ENCODE measurements around the gene SULF2.
A peak's percentile ranks its signal among the peaks of the same experiment; 100 is the strongest.

The SULF2 gene

GRCh38 chr20:47677635-47678453 lies 107.4 kb downstream of the SULF2 start:
- no peak for TF ChIP-seq Cebpa-rat (IDR thresholded peaks at IDR 0.05)
- H3K27ac ChIP-seq: no peak overlapping the region
- no peaks in the 10 kb centered on the region for H3K27me3 ChIP-seq
- peaks cover 0 to 6% (median 0%) of the 10 kb centered on the region in 11 experiments; a peak in 2 of 22 replicates for H4K20me1 ChIP-seq
- no peak overlapping the region for H3K4me3 ChIP-seq
- H3K9ac ChIP-seq: 0 out of 22 replicates have a peak overlapping the region, but pooled peaks of 1 of the 11 experiments have one; percentile 14
- peaks cover 0 to 67% (median 0%) of the 10 kb centered on the region in 11 experiments; a peak in 3 of 22 replicates for H3K36me3 ChIP-seq
- no peaks in the 10 kb centered on the region for H3K9me3 ChIP-seq (replicated peaks in 1 of 11)
- peak overlapping the region in 8 of 11 experiments; percentile 20 to 65 (median 54); a peak in 15 of 22 replicates for H3K4me2 ChIP-seq
- peaks cover 9 to 29% (median 23%) of the 10 kb centered on the region in 10 experiments for H3K4me1 ChIP-seq

DNA sequence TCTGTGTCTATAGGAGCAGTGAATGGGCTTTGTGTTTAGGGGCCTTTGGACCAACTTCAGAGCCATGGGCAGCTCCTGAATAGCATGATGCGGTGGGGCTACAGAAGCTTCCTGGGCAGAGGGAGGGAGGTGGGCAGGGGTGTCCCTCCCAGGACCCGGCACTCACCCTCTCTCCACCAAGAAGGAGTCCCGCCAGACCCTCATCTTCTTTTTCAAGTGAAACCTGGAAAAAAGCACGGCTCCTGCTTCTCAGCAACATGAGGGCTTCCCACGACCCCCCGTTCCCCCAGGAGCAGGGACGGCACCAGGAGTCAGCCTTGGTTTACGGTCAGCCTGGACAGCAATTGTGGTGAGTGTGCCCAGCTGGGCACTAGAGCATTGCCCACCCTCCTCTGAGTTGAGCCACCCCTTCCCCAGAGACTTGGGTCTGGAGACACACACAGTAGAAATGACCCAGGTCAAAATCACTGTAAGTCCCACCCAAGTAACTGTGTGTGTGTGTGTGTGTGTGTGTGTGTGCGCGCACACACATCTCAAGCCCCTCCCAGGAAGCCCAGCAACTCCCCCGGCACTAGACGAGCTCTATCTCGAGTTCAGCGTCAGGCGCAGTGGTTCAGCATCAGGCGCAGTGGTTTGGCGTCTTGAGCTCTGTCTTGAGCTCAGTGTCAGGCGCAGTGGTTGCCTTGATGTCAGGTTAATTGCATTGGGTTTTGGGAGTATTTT lies 108.2 kb downstream of the SULF2 start:
- peak overlapping the region in 1 of 11 experiments; percentile 10; a peak in 1 of 22 replicates for H3K9ac ChIP-seq
- H3K4me3 ChIP-seq: no peak overlapping the region
- H3K4me1 ChIP-seq: peaks cover 2 to 22% (median 16%) of the 10 kb centered on the region in 10 experiments; a peak in 17 of 20 replicates
- peaks cover 0 to 6% (median 0%) of the 10 kb centered on the region in 11 experiments; a peak in 2 of 22 replicates for H4K20me1 ChIP-seq
- no peak overlapping the region for H3K27ac ChIP-seq
- H3K27me3 ChIP-seq: no peaks in the 10 kb centered on the region
- H3K9me3 ChIP-seq (replicated peaks in 1 of 11): no peaks in the 10 kb centered on the region
- H3K36me3 ChIP-seq: peaks cover 0 to 70% (median 0%) of the 10 kb centered on the region in 11 experiments; a peak in 3 of 22 replicates
- peak overlapping the region in 8 of 11 experiments; percentile 20 to 65 (median 54); a peak in 15 of 22 replicates for H3K4me2 ChIP-seq
- TF ChIP-seq Cebpa-rat (IDR thresholded peaks at IDR 0.05): no peak

DNA sequence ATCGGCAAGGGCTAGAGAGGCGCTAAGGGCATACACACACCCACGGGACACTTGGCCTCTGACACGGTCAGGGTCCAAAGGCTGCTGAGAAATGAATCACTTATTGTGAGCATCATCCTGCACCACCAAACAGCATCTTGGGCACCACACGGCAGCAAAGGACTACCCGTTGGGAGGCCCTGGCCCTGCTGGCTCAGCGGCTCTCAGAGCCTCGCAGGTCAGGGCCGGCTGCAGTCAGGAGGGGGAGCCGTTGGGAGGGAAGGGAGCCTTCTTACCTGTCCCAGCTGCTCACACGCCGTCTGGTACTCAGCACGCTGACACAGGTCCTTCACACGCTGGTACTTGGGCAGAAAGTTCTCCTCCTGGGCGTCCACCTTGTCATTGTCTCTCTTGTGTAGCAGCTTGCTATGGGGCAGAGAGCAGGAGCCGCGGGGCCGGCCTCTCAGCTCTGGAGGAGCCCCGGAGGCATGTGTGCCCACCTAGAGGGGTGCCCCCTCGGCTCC lies 109.0 kb downstream of the SULF2 start:
- no peak overlapping the region for H3K4me2 ChIP-seq
- no peak for TF ChIP-seq Cebpa-rat (IDR thresholded peaks at IDR 0.05)
- peaks cover 0 to 15% (median 12%) of the 10 kb centered on the region in 10 experiments; a peak in 15 of 20 replicates for H3K4me1 ChIP-seq
- H3K36me3 ChIP-seq: peaks cover 0 to 71% (median 0%) of the 10 kb centered on the region in 11 experiments; a peak in 3 of 22 replicates
- no peaks in the 10 kb centered on the region for H3K27me3 ChIP-seq
- H3K9me3 ChIP-seq (replicated peaks in 1 of 11): no peaks in the 10 kb centered on the region
- H3K9ac ChIP-seq: no peak overlapping the region; a peak in 1 of 22 replicates
- no peak overlapping the region for H3K4me3 ChIP-seq
- no peak overlapping the region; a peak in 1 of 22 replicates for H3K27ac ChIP-seq
- peaks cover 0 to 6% (median 0%) of the 10 kb centered on the region in 11 experiments; a peak in 1 of 22 replicates for H4K20me1 ChIP-seq

DNA sequence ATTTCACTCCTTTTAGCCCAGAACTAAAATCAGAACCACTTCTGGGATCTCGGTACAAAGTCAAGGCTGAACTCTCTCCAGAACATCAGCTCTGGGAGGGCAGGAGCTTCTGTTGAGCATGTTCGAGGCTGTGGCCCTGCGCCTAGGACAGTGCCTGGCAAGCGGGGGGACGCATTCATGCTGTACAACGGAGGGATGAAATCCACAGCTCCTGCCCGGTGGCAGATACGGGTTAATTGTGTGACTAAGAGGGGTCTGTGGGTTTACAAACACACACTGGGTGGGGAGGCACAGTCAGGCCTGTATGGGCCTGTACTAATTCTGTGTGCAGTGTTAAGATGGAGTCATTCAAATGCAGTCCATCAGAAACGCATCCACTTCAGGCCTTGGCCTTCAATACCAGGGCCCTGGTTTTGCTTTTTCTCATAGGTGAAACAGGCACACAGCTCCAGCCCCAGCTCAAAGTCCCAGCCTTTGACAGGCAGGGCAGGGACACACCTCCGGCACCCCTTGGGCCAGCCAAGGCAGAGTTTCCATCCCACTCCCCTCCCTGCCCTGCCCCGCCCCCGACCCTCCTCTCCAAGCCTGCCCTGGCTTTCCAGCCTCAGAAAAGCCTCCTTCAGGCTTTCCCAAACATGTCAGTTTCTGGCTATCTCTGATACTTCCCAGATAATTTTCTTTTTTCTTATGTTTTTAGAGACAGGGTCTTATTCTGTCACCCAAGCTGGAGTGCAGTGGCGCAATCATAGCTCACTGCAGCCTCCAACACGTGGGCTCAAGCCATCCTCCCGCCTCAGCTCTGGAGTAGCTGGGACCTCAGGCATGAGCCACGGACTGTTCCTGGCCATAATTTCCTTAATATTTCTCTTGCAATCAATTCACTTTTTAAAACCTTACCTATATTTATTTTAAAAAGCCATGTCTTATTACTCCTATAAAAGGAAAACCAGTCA lies 109.8 kb downstream of the SULF2 start:
- Histone ChIP-seq H3K4me1 (peaks cover 0 to 15% (median 12%) of the 10 kb centered on the region in 10 experiments; a peak in 15 of 20 replicates), H3K4me2 (no peak overlapping the region), H3K9ac (no peak overlapping the region), H3K4me3 (no peak overlapping the region), H3K9me3 (replicated peaks in 1 of 11) (no peaks in the 10 kb centered on the region), H3K27me3 (no peaks in the 10 kb centered on the region), H3K27ac (no peak overlapping the region; a peak in 1 of 22 replicates), H3K36me3 (peaks cover 0 to 67% (median 0%) of the 10 kb centered on the region in 11 experiments; a peak in 3 of 22 replicates), H4K20me1 (peaks cover 0 to 6% (median 0%) of the 10 kb centered on the region in 11 experiments; a peak in 1 of 22 replicates)
- TF ChIP-seq Cebpa-rat (IDR thresholded peaks at IDR 0.05): no peak

DNA sequence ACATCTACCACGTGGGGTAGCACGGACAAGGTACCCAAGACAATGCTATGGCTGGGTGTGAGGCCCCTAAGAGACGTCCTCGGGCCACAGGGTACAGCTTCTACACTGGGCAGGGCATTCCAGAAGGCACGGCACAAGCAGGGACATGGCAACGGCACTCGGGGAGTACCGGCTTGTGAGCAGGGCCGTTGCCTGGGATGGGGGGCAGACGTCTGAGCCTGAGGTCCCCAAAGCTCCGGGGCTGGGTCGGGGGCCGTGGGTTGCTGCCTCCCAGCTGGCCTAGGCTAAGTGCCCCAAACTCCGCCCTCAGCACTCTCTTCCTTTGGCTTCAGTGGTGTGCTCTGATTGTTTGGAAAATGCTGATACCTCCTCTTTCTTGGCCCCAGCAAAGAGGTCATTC lies 110.6 kb downstream of the SULF2 start:
- H3K27ac ChIP-seq: no peak overlapping the region
- no peak overlapping the region for H3K9ac ChIP-seq
- H3K4me3 ChIP-seq: no peak overlapping the region
- H4K20me1 ChIP-seq: peaks cover 0 to 6% (median 0%) of the 10 kb centered on the region in 11 experiments; a peak in 1 of 22 replicates
- no peaks in the 10 kb centered on the region for H3K9me3 ChIP-seq (replicated peaks in 1 of 11)
- no peaks in the 10 kb centered on the region for H3K27me3 ChIP-seq
- H3K36me3 ChIP-seq: peaks cover 0 to 64% (median 0%) of the 10 kb centered on the region in 11 experiments; a peak in 3 of 22 replicates
- peaks cover 0 to 15% (median 12%) of the 10 kb centered on the region in 10 experiments; a peak in 15 of 20 replicates for H3K4me1 ChIP-seq
- no peak overlapping the region for H3K4me2 ChIP-seq
- TF ChIP-seq Cebpa-rat (IDR thresholded peaks at IDR 0.05): no peak

GRCh38 chr20:47674145-47674544 lies 111.1 kb downstream of the SULF2 start:
- no peak overlapping the region for H3K4me3 ChIP-seq
- no peaks in the 10 kb centered on the region for H3K9me3 ChIP-seq (replicated peaks in 1 of 11)
- H4K20me1 ChIP-seq: peaks cover 0 to 6% (median 0%) of the 10 kb centered on the region in 11 experiments; a peak in 1 of 22 replicates
- peaks cover 0 to 15% (median 12%) of the 10 kb centered on the region in 10 experiments; a peak in 15 of 20 replicates for H3K4me1 ChIP-seq
- no peak overlapping the region for H3K27ac ChIP-seq
- H3K27me3 ChIP-seq: no peaks in the 10 kb centered on the region
- peaks cover 0 to 67% (median 0%) of the 10 kb centered on the region in 11 experiments; a peak in 3 of 22 replicates for H3K36me3 ChIP-seq
- H3K4me2 ChIP-seq: no peak overlapping the region
- H3K9ac ChIP-seq: no peak overlapping the region
- no peak for TF ChIP-seq Cebpa-rat (IDR thresholded peaks at IDR 0.05)

- no peak overlapping the region for H3K4me3 ChIP-seq
- H3K27me3 ChIP-seq: no peaks in the 10 kb centered on the region
- H3K4me1 ChIP-seq: peaks cover 0 to 19% (median 15%) of the 10 kb centered on the region in 10 experiments; a peak in 15 of 20 replicates
- H3K27ac ChIP-seq: no peak overlapping the region
- peaks cover 0 to 6% (median 0%) of the 10 kb centered on the region in 11 experiments; a peak in 1 of 22 replicates for H4K20me1 ChIP-seq
- H3K9me3 ChIP-seq (replicated peaks in 1 of 11): no peaks in the 10 kb centered on the region
- peaks cover 0 to 73% (median 0%) of the 10 kb centered on the region in 11 experiments; a peak in 3 of 22 replicates for H3K36me3 ChIP-seq
- H3K4me2 ChIP-seq: no peak overlapping the region
- H3K9ac ChIP-seq: no peak overlapping the region
- TF ChIP-seq Cebpa-rat (IDR thresholded peaks at IDR 0.05): no peak
Observed at GRCh38 chr20:47673671-47673955, 111.7 kb downstream of the SULF2 start.

All from BLaER1 treated with 17β-estradiol and CSF1 and Interleukin-3, amounts not matched to agents 10 nM and 100 nM (cell line).